Pulmonary artery endothelial cell (primary cell): Measurements from ENCODE around the gene KCNK7. TPM values are rescaled to one million over a fixed set of nuclear protein-coding genes. Genes with fewer than 3 reads are reported as not detected.

Experiments
- DNase-seq: peaks from one replicate; pipeline ENCODE4 v3.0.0-alpha.2; 2011; ENCODE audit warnings: low read depth, low spot score
- total RNA-seq: library from RNA; depleted of rRNA; stranded (reverse); fragments of >200 nt; gene quantifications from 2 replicates; pipeline ENCODE4 v1.2.3, GENCODE V29; 2014

KCNK7 gene
- total RNA-seq, 1 donor from 2014 or later, result 0.13 TPM

DNA sequence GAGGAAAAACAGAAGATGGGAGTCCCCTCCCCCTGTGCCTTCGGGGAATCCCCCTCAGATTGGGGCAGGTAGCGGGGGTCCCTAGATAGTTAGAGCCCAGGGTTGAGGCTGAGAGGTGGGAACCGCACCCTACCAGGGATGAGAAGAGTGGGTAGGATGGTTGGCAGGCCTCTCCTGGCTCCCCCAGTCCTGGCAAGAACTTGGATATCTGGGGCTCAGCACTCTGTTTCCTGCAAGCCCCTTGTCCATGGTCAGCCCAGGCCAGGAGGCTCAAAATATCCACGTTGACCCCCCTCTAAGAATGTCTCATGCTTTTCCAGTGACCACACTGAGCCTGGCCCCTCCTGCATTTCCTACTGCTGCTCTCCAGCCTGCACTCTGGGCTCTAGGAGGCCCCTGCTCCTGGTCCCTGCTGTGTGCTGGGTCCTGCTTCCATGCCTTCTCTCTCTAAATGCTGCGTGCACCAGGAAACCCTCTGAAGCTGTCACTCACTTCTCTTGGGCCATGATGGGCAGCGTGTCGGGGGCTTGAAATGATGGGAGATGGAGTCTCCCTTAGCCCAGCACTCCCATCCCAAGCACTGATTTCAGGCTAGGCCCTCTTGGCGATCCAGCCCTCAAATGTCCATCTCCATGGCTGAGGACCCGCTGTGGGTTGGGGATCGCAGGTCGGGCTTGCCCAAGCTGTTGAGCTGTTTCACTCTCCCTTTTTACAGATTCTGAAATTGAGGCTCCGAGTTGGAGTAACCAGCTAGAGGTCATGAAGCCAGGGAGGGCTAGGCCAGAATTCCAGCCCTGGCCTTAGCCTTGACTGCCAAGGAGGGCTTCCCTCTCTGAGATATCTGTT lies 16.4 kb upstream of the KCNK7 start:
- peak; percentile 59 for DNase-seq

- peak; percentile 84 for DNase-seq
Measured at GRCh38 chr11:65611028-65611757, 15.6 kb upstream of the KCNK7 start.

DNA sequence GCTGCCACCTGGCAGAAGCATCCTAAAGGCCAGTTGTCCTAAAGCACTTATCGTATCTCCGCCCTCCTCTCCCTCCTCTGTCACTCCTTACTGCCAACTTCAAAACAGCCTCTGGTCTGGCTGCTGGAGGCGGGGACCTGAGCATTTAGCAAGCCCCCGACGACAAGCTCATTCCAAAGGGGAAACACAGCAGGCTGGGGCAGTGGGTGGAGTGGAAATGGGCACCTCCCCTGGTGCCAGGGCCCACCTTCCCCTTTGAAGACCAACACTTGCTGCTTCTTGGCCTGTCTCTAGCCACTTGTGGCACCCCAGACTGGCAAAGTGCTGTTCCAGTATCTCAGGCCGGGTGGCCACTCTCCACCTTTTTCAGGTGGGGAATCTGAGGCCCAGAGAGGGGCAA lies 14.8 kb upstream of the KCNK7 start:
- DNase-seq, result no peak

GRCh38 chr11:65609665-65610064 lies 14.1 kb upstream of the KCNK7 start:
- no peak for DNase-seq

DNA sequence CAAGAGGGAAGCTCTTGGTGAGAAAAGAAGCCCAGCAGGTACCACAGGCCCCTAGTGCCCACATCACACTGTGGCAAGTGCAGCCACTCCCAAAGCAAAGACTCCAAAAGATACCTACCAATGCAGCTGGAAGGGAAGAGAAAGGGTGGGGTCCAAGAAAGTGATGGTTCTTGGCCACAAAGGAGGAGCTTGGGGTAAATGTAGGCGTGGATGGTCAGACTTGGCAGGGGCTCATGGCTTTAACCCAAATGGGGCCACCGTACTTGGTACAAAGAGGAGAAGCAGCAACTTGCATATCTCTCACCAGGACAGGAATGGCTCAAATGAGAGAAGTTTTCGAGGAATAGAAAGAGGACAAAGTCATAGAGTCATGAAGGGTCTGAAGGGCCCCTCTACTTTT lies 13.6 kb upstream of the KCNK7 start:
- no peak for DNase-seq

- DNase-seq, result no peak
Measured at GRCh38 chr11:65607614-65608426, 12.2 kb upstream of the KCNK7 start.

- DNase-seq, result peak; percentile 80
Measured at GRCh38 chr11:65606876-65607613, 11.4 kb upstream of the KCNK7 start.

DNA sequence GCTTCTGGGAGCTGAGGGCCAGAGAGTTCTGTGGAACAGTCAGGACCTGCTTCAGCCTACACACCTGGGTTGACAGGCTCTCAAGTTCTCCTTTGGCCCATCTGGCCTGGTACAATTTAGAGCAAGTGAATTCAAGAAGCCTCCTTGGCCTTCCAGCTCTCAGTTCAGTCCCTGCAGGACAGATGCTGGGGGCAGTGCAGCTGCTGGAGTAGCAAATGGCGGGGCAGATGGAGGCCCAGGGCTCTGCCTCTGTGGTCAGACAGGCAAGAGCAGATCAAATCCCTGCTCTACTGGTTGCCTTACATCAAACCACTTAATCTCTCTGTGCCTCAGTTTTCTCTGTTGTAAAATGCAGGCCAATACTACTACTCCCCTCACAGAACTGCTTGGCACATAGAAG lies 8.7 kb upstream of the KCNK7 start:
- no peak for DNase-seq

DNA sequence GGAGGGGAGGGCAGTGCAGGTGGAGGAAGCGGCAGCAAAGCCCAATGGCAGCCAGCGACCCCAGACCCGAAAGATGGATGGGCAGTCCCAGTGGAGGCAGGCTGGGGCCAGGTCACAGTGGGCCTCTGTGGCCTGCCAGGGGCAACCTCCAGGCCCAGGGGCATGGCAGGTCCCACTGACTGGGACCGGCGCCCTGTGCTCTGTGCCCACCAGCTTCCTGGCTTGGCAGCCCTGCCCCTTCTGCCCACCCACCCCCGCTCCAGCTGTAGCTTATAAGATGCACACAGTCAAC lies 4.3 kb upstream of the KCNK7 start:
- no peak for DNase-seq

DNA sequence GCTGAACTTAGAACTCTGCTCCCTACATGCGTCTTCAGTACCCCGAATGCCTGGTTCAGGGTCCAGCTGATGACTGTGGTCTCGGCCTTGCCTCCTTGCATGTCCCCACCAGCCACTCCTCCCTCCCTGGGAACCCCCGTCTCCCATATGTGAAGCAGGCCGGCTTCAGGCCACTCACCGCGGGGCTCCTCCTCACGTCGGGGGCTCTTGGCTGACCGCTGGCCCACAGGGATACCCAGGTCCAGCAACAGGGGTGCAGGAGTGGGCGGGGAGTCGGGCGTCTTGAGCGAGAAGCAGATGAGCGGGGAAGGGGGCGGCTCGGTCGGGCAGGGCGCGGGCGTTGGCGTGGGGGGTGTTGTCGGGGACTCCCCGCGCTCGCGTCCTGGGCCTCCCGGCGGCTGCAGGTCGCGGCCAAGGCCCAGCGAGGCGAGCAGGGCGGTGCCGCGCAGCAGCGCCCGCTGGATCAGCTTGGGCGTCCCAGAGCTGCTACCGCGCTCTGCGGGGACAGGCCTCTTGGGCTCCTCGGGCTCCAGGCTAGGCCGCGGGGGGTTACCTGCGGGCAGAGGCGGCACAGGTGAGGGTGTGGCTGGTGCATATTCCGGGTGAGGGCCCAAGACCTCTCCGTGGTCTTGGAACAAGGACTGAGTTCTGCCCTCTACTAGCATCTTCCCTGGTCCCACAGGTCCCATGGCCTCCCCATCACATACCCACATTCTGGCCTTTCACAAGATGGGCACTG lies 3.8 kb upstream of the KCNK7 start:
- DNase-seq, result no peak

DNA sequence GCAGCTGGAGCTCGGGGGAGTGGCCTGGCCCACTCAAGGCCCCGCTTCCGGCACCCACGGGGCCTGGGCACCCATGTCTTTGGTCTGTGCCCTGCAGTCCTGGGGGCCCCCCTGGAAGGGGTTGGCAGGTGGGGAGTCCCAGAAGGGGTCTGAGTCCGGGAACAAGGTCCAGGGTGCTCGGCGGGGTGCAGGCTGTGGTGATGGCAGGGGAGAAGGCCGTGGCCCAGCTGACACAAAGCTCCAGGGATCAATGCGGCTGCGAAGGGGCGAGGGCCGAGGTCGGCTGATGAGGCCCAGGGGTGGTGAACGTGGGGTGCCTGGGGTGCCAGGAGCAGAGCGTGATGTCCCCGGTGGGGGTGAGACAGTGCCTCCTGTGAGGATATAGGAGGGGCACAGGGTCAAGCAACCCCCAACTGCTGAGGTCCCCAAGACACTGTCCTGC lies 2.7 kb upstream of the KCNK7 start:
- DNase-seq, result no peak

- DNase-seq, result no peak
Measured at GRCh38 chr11:65596520-65596919, 920 bp upstream of the KCNK7 start.

- DNase-seq, result no peak
Measured at GRCh38 chr11:65595131-65595530, 469 bp downstream of the KCNK7 start.

- no peak for DNase-seq
Measured at GRCh38 chr11:65593518-65594414, 1.8 kb downstream of the KCNK7 start.

DNA sequence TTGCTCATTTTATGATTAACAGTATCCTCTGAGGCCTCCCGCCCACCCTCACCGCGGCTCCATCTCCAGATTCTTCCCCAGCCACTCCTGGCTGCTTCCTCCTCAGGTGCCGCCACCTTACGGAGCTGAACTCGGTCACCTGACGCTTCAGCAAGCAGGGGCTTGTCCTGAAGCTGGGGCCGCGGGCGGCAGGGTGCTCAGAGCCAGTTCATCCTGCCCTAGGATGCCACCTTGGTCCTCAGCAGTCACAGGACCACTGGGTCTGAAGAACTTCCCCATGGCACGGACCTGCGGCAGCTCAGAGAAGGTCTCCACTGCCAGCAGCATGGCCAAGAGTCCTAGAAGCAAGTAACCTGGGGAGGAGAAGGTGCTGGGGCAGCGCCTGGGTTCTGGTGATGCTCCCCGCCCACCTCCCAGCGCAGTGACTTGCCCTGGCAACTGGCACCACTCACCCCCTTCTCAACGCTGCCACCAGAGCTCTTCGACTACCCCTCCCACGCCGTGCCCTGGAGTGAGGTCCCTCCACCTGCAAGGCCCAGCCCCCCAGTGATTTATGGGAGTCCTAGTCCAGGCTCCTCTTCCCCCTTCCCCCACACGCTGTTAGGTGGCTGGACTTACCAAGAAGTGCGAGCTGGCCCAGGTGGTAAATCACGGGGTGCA lies 2.6 kb downstream of the KCNK7 start:
- no peak for DNase-seq

DNA sequence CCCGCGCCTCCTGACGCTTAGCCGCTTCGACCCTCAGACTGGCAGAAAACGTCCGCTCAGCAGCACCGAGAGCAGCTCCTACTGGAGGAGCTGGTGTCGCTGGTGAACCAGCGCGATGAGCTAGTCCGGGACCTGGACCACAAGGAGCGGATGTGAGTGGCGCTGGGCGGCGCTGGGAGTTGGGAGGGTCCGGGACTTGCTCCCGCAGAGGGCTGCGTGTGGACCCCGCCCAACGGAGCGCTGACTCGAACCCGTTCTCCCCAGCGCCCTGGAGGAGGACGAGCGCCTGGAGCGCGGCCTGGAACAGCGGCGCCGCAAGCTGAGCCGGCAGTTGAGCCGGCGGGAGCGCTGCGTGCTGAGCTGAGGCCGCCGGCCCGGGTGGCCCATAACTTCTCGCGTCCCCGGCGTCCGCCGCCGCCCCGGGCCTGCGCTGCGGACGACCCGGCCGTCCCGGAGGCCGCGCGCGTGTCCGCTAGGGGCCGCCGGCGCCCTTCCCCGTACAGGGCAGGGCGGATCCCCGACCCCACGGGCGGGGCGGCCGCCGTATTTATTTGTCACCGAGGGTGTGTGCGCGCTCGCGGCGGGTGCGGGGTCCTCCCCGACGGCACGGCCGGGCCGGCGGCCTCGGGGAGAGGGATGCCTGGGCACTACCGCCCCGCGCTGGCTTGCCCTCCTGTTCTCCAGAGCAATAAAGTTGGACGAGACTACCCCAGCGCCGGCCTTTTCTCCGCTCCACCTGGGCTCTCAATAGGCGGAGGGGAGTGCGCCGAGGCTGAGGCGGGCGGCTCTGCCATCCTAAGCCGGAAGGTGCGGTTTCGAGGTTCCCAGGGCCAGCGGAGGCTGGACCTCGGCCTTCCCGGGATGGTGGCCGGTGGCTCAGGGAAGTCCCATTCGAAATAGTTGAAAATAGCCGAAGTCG lies 3.4 kb downstream of the KCNK7 start:
- no peak for DNase-seq

- no peak for DNase-seq
Measured at GRCh38 chr11:65590240-65590738, 5.3 kb downstream of the KCNK7 start.
